GM21619 (cell line): ENCODE results near the gene IL17RC.
A peak's percentile ranks its signal among the peaks of the same experiment; 100 is the strongest.
"Not testable (repeated sequence)": the region's sequence is repeated elsewhere in the genome, so short reads cannot be mapped to it uniquely, and the experiment has no call there.

Source experiments
- ATAC-seq: cut with Tn5 transposase; IDR thresholded peaks from one replicate; pipeline ENCODE4 v1.9.1; 2021; ENCODE audit not compliant: unreplicated experiment

The IL17RC gene

DNA sequence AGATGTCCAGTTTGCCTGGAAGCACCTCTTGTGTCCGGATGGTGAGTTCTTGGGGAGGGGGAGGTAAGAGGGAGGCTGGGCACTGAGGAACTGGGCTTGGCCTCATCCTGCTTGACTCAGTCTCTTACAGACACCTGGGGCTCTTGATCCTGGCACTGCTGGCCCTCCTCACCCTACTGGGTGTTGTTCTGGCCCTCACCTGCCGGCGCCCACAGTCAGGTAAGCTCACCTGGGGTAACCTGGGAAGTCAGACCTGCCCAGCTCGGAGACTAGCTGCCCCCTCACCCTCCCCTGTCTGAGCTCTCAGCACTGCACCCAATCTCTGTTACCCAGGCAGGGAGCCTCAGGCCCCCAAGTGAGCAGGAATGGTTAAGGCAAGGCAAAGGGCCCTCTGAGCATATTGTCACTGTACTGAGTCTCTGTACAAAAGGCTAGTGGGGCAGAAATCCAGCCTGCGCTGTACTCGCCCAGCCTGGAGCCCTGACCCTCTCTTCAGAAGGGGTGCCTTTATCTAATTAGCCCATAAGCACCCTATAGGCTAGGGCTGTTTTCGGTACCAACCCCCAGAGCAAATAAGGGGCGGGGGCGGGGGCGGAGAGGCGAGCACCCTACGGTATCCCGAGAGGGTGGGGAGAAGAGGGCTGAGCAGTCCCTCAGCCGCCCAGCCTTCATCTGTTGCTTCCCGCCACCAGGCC, 2.2 kb upstream of the IL17RC start:
- ATAC-seq = no peak

DNA sequence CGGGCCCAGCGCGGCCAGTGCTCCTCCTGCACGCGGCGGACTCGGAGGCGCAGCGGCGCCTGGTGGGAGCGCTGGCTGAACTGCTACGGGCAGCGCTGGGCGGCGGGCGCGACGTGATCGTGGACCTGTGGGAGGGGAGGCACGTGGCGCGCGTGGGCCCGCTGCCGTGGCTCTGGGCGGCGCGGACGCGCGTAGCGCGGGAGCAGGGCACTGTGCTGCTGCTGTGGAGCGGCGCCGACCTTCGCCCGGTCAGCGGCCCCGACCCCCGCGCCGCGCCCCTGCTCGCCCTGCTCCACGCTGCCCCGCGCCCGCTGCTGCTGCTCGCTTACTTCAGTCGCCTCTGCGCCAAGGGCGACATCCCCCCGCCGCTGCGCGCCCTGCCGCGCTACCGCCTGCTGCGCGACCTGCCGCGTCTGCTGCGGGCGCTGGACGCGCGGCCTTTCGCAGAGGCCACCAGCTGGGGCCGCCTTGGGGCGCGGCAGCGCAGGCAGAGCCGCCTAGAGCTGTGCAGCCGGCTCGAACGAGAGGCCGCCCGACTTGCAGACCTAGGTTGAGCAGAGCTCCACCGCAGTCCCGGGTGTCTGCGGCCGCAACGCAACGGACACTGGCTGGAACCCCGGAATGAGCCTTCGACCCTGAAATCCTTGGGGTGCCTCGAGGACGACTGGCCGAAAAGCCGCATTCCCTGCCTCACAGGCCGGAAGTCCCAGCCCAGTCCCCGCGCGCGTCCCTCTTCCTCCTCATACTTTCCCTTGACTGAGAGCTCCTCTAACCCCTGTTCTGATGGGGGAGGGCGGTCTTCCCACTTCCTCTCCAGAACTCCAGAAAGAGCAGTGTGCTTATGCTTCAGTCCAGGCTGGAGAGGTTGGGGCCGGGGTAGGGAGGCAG, 1.4 kb upstream of the IL17RC start:
- no peak for ATAC-seq

DNA sequence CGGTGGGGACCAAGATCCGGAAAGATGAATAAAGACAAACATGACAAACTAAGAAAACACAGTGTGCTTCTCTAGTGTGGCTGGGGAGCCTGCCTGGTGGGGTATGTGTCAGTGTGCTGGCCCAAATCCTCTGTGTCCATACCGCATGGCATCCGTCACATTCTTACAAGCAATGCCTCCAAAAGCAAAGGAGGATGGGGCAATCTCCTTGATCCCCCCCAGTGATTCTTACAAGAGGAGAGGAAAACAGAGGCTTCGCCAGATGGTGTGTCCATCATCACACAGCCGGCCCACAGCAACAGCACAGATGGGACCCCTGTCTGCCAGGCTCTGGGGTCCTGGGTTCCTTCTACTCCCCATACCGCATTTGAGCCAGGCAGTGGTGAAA, 558 bp upstream of the IL17RC start:
- no peak for ATAC-seq

DNA sequence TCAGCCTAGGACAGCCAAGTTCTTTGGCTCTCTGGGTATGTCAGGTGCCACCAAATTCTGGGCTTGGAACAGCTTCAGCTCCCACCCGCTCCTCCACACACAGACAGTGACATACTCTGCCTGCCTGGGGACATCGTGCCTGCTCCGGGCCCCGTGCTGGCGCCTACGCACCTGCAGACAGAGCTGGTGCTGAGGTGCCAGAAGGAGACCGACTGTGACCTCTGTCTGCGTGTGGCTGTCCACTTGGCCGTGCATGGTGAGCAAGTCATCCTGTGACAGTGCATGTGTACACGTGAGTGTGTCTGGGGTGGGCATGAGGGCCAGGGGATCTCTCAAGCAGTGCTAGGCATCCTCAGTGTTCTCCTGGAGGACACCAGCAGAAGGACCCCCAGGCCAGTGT, 922 bp downstream of the IL17RC start:
- no peak for ATAC-seq

DNA sequence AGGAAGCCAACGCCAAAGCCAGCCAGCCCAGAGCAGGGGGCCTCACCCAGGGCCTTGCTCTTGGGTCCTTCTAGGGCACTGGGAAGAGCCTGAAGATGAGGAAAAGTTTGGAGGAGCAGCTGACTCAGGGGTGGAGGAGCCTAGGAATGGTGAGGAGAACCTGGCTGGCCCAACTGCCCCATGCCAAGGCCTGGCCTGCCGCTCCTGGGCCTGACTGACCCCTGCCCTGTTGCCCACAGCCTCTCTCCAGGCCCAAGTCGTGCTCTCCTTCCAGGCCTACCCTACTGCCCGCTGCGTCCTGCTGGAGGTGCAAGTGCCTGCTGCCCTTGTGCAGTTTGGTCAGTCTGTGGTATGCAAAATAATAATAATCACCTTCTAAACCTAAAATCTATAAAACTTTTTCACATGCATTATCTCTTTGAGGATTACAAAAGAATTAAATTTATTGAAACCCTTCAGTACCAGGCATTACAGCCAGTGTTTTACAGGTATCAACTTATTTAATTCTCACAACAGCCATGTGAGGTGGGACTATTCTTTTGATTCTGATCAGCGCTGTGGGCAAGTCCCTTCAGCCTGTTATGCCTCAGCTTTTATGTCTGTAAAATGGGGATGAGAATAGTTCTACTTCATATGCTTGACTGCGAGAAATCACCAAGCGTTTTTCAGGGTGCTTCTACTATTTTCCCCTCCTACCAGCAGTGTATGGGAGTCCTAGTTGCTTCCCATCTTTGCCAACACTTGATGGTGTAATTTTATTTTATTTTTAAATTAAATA, 1.6 kb downstream of the IL17RC start:
- no peak for ATAC-seq

DNA sequence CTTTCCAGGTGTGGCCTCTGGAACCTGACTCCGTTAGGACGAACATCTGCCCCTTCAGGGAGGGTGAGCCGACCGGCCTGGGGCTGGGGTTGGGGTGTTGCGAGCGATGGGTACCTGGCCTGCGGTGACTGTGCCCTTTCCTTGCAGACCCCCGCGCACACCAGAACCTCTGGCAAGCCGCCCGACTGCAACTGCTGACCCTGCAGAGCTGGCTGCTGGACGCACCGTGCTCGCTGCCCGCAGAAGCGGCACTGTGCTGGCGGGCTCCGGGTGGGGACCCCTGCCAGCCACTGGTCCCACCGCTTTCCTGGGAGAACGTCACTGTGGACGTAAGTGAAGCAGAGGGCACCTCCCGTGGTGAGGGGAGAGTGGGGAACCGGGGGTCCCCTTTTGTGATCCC, 11.3 kb downstream of the IL17RC start:
- no peak for ATAC-seq

DNA sequence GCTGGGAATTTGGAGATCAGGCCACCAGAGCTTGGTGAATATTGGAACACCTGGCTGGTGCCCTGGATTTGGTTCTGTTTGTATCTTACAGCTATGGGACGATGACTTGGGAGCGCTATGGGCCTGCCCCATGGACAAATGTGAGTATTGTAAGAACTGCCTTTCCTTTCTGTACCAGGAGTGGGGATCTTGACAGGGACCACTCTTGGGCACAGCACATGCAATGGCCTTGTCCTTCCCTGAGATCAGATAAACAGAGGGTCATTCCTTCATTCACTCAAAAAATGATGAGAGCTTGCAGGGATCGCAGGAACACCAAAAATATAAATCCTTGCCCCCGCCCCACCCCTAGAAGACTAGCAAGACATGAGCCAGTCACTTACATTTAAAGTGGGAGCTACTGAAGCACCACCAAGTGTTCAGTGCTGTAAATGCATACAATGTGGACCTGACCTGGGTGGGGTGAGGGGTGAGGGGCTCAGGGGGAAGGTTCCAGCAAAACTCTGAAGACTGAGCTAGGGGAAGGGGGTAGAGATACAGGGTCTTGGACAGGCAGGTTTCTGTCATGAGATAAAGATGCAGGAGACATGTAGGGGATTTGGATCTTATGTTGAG, 14.0 kb downstream of the IL17RC start:
- no peak for ATAC-seq

DNA sequence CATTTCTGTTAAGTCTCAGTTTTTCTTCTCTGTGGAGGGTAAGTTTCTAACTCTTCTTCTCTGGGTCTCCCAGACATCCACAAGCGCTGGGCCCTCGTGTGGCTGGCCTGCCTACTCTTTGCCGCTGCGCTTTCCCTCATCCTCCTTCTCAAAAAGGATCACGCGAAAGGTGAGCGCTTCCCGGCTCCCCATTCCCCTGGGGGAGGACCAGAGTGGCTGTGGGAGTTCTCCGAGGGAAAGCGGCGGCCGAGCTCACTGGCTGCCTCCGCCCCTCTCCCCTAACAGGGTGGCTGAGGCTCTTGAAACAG, 15.6 kb downstream of the IL17RC start:
- no peak for ATAC-seq

DNA sequence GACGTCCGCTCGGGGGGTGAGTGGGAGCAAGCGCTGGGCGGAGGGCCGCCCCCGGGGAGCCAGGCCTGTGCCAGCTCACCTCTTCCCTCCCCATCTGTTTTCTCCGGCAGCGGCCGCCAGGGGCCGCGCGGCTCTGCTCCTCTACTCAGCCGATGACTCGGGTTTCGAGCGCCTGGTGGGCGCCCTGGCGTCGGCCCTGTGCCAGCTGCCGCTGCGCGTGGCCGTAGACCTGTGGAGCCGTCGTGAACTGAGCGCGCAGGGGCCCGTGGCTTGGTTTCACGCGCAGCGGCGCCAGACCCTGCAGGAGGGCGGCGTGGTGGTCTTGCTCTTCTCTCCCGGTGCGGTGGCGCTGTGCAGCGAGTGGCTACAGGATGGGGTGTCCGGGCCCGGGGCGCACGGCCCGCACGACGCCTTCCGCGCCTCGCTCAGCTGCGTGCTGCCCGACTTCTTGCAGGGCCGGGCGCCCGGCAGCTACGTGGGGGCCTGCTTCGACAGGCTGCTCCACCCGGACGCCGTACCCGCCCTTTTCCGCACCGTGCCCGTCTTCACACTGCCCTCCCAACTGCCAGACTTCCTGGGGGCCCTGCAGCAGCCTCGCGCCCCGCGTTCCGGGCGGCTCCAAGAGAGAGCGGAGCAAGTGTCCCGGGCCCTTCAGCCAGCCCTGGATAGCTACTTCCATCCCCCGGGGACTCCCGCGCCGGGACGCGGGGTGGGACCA, 16.1 kb downstream of the IL17RC start:
- peak; percentile 63 for ATAC-seq

DNA sequence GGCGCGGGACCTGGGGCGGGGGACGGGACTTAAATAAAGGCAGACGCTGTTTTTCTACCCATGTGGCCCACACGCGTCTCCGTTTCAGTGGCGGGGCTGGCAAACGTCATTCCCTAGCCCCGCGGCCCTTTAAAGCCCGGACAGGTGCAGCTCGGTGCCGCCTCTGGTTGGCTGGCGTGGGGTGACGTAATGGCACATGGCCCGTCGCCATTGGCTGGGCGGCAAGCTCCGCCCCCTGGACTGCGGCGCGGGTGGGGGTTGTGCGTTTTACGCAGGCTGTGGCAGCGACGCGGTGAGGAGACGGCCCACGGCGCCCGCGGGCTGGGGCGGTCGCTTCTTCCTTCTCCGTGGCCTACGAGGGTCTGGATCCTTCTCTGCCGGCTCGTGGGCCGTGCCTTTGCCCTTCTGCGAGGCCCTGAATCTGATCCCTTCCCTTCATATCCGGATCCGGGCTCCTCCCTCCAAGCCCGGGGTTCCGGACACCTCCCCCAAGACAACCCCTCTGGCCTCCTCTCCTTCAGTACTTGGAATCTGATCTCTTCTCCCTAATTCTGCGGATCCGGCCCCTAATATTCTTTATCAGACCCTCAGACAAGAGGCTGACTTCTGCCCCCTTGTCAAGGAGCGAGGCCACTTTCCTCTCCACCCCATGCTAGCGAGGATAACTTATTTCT, 16.8 kb downstream of the IL17RC start, which contains the start of gene CRELD1:
Gene CRELD1 (plus strand): TSS at position 274 of the 674 bp plus-strand sequence. CDS start 605 bp downstream, outside the sequence.
- peak; percentile 81 for ATAC-seq

DNA sequence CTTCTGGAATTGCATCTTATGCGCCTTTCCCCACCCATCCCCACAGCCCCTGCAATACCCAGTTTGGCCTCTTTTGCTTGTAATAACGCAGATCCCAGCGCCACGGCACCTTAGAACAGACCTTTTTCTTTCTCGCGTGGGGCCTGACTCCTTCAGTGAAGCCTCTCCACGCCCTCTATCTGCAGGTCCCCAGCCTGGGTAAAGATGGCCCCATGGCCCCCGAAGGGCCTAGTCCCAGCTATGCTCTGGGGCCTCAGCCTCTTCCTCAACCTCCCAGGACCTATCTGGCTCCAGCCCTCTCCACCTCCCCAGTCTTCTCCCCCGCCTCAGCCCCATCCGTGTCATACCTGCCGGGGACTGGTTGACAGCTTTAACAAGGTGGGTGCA, 17.3 kb downstream of the IL17RC start:
- no peak for ATAC-seq

DNA sequence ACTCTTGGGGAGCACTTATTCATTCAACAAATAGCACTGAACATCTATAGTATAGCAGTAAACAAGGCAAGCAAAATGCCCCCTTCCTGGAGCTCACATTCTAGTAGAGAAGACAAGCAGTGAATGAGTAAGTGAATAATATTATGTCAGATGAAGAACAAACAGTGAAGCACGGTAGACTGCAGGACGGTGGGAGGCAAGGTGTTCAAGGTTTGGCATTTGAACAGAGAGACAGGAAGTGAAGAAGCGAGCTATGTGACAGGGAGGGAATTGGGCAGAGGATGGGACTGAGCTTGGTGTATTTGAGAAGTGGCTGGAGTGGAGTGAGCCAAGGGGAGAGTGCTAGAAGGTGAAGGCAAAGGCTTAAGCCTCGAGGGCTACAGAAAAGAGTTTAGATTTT, 18.1 kb downstream of the IL17RC start:
- no peak for ATAC-seq

DNA sequence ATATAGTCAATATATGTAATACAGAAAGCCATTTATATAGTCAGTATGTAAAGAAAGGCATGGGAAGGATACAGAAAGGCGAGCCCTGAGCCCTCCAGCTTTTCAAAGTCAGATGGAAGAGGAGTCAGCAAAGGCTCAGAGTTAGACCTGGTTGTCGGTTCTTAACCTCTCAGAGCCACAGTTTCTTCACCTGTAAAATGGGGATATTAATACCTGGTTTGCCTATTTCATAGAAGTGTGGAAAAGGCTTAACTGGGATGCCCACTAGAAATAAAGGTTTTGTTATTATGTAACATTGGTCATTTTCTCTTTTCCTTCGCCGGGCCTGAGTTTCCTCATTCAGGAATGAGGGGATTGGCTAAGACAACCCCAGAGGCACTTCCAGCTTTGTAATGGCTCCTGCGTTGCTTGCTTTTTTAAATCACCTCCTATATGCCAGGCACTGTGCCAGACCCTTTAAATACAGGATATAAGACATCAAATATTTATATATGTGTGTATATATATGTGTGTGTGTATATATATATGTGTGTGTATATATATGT, 19.1 kb downstream of the IL17RC start:
- no peak for ATAC-seq

DNA sequence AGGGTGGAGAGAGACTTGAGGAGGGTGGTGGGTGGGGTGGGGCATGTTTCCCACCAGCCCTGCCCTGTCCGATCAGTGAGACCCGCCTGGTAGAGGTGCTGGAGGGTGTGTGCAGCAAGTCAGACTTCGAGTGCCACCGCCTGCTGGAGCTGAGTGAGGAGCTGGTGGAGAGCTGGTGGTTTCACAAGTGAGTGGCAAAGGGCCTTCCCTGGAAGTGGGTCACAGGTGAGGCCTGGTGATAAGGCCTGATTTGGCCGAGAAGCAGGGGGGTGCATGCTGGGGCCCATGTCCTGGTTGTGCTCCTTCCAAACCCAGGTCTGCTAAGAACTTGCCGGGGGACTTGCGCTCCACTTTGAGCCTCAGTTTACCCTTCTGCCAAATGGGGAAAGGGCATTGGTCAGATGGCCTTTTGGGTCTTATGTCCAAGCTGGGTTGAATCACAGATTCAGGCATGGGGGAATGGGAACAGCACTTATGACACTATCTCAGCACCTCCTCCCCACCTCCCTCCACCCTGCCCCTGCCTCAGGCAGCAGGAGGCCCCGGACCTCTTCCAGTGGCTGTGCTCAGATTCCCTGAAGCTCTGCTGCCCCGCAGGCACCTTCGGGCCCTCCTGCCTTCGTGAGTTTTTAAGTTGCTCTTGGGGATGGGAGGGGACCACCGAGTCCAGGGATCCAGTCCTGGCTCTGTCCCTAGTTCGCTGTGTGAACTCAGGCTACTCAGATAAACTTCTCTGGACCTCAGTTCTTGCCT, 20.8 kb downstream of the IL17RC start:
- no peak for ATAC-seq

DNA sequence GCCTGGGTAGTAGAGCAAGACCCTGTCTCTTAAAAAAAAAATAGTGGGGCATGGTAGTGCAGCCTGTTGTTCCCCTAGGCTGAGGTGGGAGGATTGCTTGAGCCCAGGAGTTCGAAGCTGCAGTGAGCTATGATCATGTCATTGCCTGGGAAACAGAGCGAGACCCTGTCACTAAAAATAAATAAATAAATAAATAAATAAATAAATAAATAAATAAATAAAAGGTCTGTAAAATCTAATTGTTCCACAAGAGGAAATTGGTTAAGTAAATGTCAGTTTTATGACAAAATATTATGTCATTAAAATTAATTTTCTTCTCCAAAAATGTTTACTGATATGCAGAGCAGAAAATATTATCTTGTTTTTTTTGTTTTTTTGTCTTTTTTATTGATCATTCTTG, 22.1 kb downstream of the IL17RC start:
- no peak for ATAC-seq

DNA sequence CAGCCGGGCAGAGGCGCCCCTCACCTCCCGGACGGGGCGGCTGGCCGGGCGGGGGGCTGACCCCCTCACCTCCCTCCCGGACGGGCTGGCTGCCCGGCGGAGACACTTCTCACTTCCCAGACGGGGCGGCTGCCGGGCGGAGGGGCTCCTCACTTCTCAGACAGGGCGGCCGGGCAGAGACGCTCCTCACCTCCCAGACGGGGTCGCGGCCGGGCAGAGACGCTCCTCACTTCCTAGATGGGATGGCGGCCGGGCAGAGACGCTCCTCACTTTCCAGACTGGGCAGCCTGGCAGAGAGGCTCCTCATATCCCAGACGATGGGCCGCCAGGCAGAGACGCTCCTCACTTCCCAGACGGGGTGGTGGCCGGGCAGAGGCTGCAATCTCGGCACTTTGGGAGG, 23.0 kb downstream of the IL17RC start:
- not testable (repeated sequence) for ATAC-seq

DNA sequence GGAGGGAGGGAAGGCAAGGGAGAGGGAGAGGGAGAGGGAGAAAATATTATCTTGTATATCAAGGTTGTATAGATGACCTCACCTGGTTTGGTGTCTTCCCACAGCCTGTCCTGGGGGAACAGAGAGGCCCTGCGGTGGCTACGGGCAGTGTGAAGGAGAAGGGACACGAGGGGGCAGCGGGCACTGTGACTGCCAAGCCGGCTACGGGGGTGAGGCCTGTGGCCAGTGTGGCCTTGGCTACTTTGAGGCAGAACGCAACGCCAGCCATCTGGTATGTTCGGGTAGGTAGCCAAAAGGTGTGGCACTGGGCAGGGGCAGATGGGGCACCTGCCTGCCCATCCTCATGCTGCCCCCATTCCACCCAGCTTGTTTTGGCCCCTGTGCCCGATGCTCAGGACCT, 23.8 kb downstream of the IL17RC start:
- no peak for ATAC-seq

DNA sequence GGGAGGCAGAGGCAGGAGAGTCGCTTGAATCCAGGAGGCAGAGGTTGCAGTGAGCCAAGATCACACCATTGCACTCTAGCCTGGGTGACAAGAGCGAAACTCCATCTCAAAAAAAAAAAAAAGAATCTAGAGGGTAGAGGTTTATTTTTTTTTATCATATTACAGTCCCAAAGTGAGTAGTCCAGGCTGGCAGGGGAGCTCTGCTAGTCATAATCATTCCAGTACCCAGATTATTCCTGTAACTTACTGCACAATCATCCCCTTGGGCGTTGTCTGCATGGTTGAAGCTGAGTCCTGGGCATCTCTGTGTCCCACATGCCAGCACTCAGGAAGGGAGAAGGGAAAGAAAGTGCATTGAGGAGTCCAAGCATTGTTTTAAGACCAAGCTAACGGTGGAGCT, 25.3 kb downstream of the IL17RC start:
- ATAC-seq = no peak
